Stimulated activated naive CD4-positive, alpha-beta T cell (primary cell): ENCODE measurements around the gene SCN9A.
"Not testable (repeated sequence)": the region's sequence is repeated elsewhere in the genome, so short reads cannot be mapped to it uniquely, and the experiment has no call there.

ENCODE experiments used
- DNase-seq, 6 experiments: peaks; one replicate each; lab custom pipeline; 2025; lab: John Stamatoyannopoulos, UW

SCN9A gene

GRCh38 chr2:166375736-166376487 lies at the start of gene SCN9A:
SCN9A (minus strand) TSS chr2:166375944; CDS start chr2:166311756, 64,188 bp downstream.
- DNase-seq: peak in 2 of 6 experiments; percentile 1 to 16

GRCh38 chr2:166424841-166425240 lies 49.1 kb upstream of the SCN9A start:
- no peak for DNase-seq

- DNase-seq: no peak
Measured at GRCh38 chr2:166419616-166419934, 43.8 kb upstream of the SCN9A start.

- DNase-seq: no peak
Measured at GRCh38 chr2:166418853-166419615, 43.3 kb upstream of the SCN9A start.

GRCh38 chr2:166417669-166418068 lies 41.9 kb upstream of the SCN9A start:
- no peak for DNase-seq

- no peak for DNase-seq
Measured at GRCh38 chr2:166413255-166413654, 37.5 kb upstream of the SCN9A start.

- no peak for DNase-seq
Measured at GRCh38 chr2:166411473-166412230, 35.9 kb upstream of the SCN9A start.

- no peak for DNase-seq
Measured at GRCh38 chr2:166410828-166411472, 35.2 kb upstream of the SCN9A start.

- not testable (repeated sequence) for DNase-seq
Measured at GRCh38 chr2:166407746-166408145, 32.0 kb upstream of the SCN9A start.

GRCh38 chr2:166406374-166406773 lies 30.6 kb upstream of the SCN9A start:
- no peak for DNase-seq

GRCh38 chr2:166405569-166405926 lies 29.8 kb upstream of the SCN9A start:
- no peak for DNase-seq

- no peak for DNase-seq
Measured at GRCh38 chr2:166404831-166405568, 29.3 kb upstream of the SCN9A start.

GRCh38 chr2:166394245-166394644 lies 18.5 kb upstream of the SCN9A start:
- no peak for DNase-seq

GRCh38 chr2:166393008-166393407 lies 17.3 kb upstream of the SCN9A start:
- no peak for DNase-seq

GRCh38 chr2:166388481-166389070 lies 12.8 kb upstream of the SCN9A start:
- no peak for DNase-seq

- DNase-seq: no peak
Measured at GRCh38 chr2:166385313-166385712, 9.6 kb upstream of the SCN9A start.

- DNase-seq: no peak
Measured at GRCh38 chr2:166384774-166385173, 9.0 kb upstream of the SCN9A start.

GRCh38 chr2:166382448-166382847 lies 6.7 kb upstream of the SCN9A start:
- DNase-seq: no peak

GRCh38 chr2:166380615-166381014 lies 4.9 kb upstream of the SCN9A start:
- DNase-seq: no peak

GRCh38 chr2:166376873-166377272 lies 1.1 kb upstream of the SCN9A start:
- no peak for DNase-seq

- DNase-seq: no peak
Measured at GRCh38 chr2:166376488-166376828, 714 bp upstream of the SCN9A start.
